Activated B cell treated with CpG ODN at 0.5 μM for 24 hours (primary cell): ENCODE data around the gene VPS50. TPM values are rescaled to one million over a fixed set of nuclear protein-coding genes. Genes with fewer than 3 reads are reported as not detected.
"Not testable (repeated sequence)": the region's sequence is repeated elsewhere in the genome, so short reads cannot be mapped to it uniquely, and the experiment has no call there.

ENCODE experiments used
- ATAC-seq: fragments of 200-7000 bp; cut with Tn5 transposase; one replicate; pipeline ENCODE4 v1.10.0; 2021; ENCODE audit warnings: low read depth, mild to moderate bottlenecking, moderate library complexity
- CTCF ChIA-PET: fragments of 350-600 bp; sonication (Branson Sonifier 250); formaldehyde crosslinking; loops from one replicate; lab custom pipeline; 2021; ENCODE audit warnings: antibody characterized with exemption; lab: Charles Lee
- POLR2A ChIA-PET: fragments of 350-600 bp; sonication (Branson Sonifier 250); formaldehyde crosslinking; loops from one replicate; lab custom pipeline; 2021; ENCODE audit warnings: antibody characterized with exemption; lab: Charles Lee
- DNase-seq: peaks from one replicate; pipeline ENCODE4 v3.0.0; 2022
- H3K27ac Mint-ChIP-seq: one replicate; pipeline ENCODE4 v1.8.0; 2020; ENCODE audit warnings: mixed read lengths
- H3K27me3 Mint-ChIP-seq: one replicate; pipeline ENCODE4 v1.8.0; 2021; ENCODE audit warnings: mixed read lengths
- H3K36me3 Mint-ChIP-seq: one replicate; pipeline ENCODE4 v1.8.0; 2021; ENCODE audit warnings: low read depth, mixed read lengths
- H3K4me1 Mint-ChIP-seq: one replicate; pipeline ENCODE4 v1.8.0; 2021; ENCODE audit warnings: mixed read lengths
- H3K4me3 Mint-ChIP-seq: one replicate; pipeline ENCODE4 v1.8.0; 2020; ENCODE audit warnings: mild to moderate bottlenecking, mixed read lengths
- H3K9me3 Mint-ChIP-seq: one replicate; pipeline ENCODE4 v1.8.0; 2020; ENCODE audit warnings: mixed read lengths
- CTCF ChIP-seq: fragments of 200-600 bp; IDR thresholded peaks from one replicate; pipeline ENCODE4 v1.8.0; 2022; ENCODE audit warnings: antibody characterized with exemption, mild to moderate bottlenecking
- intact Hi-C: fragments of 100-400 bp; cut with micrococcal nuclease; formaldehyde crosslinking; loops from one replicate; pipeline ENCODE4 v1.15.1; 2024
- total RNA-seq: library from RNA; stranded (reverse); gene quantifications from 2 replicates; pipeline ENCODE4 v1.2.3, GENCODE V29; 2022

Gene VPS50
- total RNA-seq, 1 donor from 2014 or later, result 43.7 TPM

- H3K4me3 Mint-ChIP-seq, result no peak overlapping the region
- ChIA-PET POLR2A (no interaction called here), CTCF (no interaction called here)
- H3K27me3 Mint-ChIP-seq, result no peaks in the 10 kb centered on the region
- no peaks in the 10 kb centered on the region for H3K4me1 Mint-ChIP-seq
- TF ChIP-seq CTCF, result no peak
- no peaks in the 10 kb centered on the region for H3K9me3 Mint-ChIP-seq
- H3K36me3 Mint-ChIP-seq, result peaks cover 22% of the 10 kb centered on the region
- intact Hi-C loops, result no loop called here
- DNase-seq (no peak), ATAC-seq (no peak)
- no peak overlapping the region for H3K27ac Mint-ChIP-seq
Measured at GRCh38 chr7:93361853-93362252, 129.7 kb downstream of the VPS50 start.

- ATAC-seq, result no peak
- CTCF ChIA-PET, result interaction anchor here (1.9 kb wide), 1 partner anchor 10 kb away, joined by 4 read pairs; no protein-coding TSS in a partner anchor
- H3K4me1 Mint-ChIP-seq, result no peaks in the 10 kb centered on the region
Measured at GRCh38 chr7:93364806-93365205, 132.6 kb downstream of the VPS50 start.

GRCh38 chr7:93365341-93365740 lies 133.2 kb downstream of the VPS50 start:
- intact Hi-C loops, result no loop called here
- Mint-ChIP-seq H3K4me1 (no peaks in the 10 kb centered on the region), H3K27me3 (peaks cover 3% of the 10 kb centered on the region), H3K9me3 (peaks cover 4% of the 10 kb centered on the region), H3K27ac (no peak overlapping the region), H3K36me3 (no peaks in the 10 kb centered on the region), H3K4me3 (no peak overlapping the region)
- ATAC-seq, result no peak
- CTCF ChIA-PET, result interaction anchor here (1.9 kb wide), 1 partner anchor 9 kb away, joined by 4 read pairs; no protein-coding TSS in a partner anchor
- no peak for DNase-seq
- POLR2A ChIA-PET, result no interaction called here
- no peak for TF ChIP-seq CTCF

More at GRCh38 chr7:93364806-93365205, 132.6 kb downstream of the VPS50 start:
- peaks cover 4% of the 10 kb centered on the region for H3K9me3 Mint-ChIP-seq
- intact Hi-C loops, result no loop called here
- no peaks in the 10 kb centered on the region for H3K36me3 Mint-ChIP-seq
- no peak overlapping the region for H3K4me3 Mint-ChIP-seq
- POLR2A ChIA-PET, result no interaction called here
- DNase-seq, result no peak
- H3K27ac Mint-ChIP-seq, result no peak overlapping the region
- no peak for TF ChIP-seq CTCF
- peaks cover 3% of the 10 kb centered on the region for H3K27me3 Mint-ChIP-seq

- no peak overlapping the region for H3K4me3 Mint-ChIP-seq
- intact Hi-C loops, result no loop called here
- no peaks in the 10 kb centered on the region for H3K36me3 Mint-ChIP-seq
- ChIA-PET POLR2A (no interaction called here), CTCF (no interaction called here)
- no peak overlapping the region for H3K27ac Mint-ChIP-seq
- ATAC-seq (no peak), DNase-seq (no peak)
- no peak for TF ChIP-seq CTCF
- no peaks in the 10 kb centered on the region for H3K4me1 Mint-ChIP-seq
- H3K27me3 Mint-ChIP-seq, result peaks cover 3% of the 10 kb centered on the region
- peaks cover 4% of the 10 kb centered on the region for H3K9me3 Mint-ChIP-seq
Measured at GRCh38 chr7:93366816-93367215, 134.7 kb downstream of the VPS50 start.

- peaks cover 3% of the 10 kb centered on the region for H3K27me3 Mint-ChIP-seq
- H3K9me3 Mint-ChIP-seq, result peaks cover 4% of the 10 kb centered on the region
- DNase-seq (no peak), ATAC-seq (no peak)
- no peaks in the 10 kb centered on the region for H3K36me3 Mint-ChIP-seq
- intact Hi-C loops, result no loop called here
- no peak overlapping the region for H3K27ac Mint-ChIP-seq
- H3K4me3 Mint-ChIP-seq, result no peak overlapping the region
- ChIA-PET POLR2A (no interaction called here), CTCF (no interaction called here)
- TF ChIP-seq CTCF, result no peak
- H3K4me1 Mint-ChIP-seq, result no peaks in the 10 kb centered on the region
Measured at GRCh38 chr7:93367254-93367653, 135.1 kb downstream of the VPS50 start.

- DNase-seq, H3K4me3 Mint-ChIP-seq, intact Hi-C loops, H3K4me1 Mint-ChIP-seq, H3K27ac Mint-ChIP-seq, CTCF ChIA-PET, H3K9me3 Mint-ChIP-seq, POLR2A ChIA-PET, H3K27me3 Mint-ChIP-seq, ATAC-seq, H3K36me3 Mint-ChIP-seq: not testable (repeated sequence)
Measured at GRCh38 chr7:93370937-93371336, 138.8 kb downstream of the VPS50 start.
